ENCODE measurements around the gene MCM3AP. TPM values are rescaled to one million over a fixed set of nuclear protein-coding genes. Genes with fewer than 3 reads are reported as not detected.
"Not testable (repeated sequence)": the region's sequence is repeated elsewhere in the genome, so short reads cannot be mapped to it uniquely, and the experiment has no call there.

The MCM3AP gene
- total RNA-seq, 1 experiment from 2014 or later, result 128 TPM

DNA sequence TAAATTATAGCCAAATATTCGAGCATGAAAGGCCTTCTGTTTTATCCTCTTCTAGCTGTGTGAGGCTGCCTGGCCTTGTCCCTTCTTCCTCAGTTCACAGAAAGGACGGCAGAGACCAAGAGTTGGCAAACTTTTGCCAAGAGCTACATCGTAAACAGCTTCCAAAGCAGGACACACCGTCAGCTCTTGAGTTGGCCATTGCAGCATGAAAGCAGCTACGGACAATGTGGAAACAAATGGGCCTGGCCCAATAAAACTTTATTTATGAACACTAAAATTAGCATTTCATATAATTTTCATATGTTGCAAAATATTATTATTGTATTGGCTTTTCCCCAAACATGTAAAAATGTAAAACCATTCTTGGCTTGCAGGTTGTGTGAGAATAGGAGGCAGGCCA is 27.5 kb upstream of the MCM3AP start:
- intact Hi-C loops (cut with micrococcal nuclease), result no loop called here
- H3K4me3 Mint-ChIP-seq (ENCODE audit: unreplicated experiment), result no peak overlapping the region
- BruUV-seq (replicated peaks), result no TSS peak
- no peaks in the 10 kb centered on the region for H3K27me3 Mint-ChIP-seq (ENCODE audit: insufficient read depth, unreplicated experiment)
- DNase-seq (ENCODE audit: unreplicated experiment), result no peak
- TF ChIP-seq, protein P1, sequence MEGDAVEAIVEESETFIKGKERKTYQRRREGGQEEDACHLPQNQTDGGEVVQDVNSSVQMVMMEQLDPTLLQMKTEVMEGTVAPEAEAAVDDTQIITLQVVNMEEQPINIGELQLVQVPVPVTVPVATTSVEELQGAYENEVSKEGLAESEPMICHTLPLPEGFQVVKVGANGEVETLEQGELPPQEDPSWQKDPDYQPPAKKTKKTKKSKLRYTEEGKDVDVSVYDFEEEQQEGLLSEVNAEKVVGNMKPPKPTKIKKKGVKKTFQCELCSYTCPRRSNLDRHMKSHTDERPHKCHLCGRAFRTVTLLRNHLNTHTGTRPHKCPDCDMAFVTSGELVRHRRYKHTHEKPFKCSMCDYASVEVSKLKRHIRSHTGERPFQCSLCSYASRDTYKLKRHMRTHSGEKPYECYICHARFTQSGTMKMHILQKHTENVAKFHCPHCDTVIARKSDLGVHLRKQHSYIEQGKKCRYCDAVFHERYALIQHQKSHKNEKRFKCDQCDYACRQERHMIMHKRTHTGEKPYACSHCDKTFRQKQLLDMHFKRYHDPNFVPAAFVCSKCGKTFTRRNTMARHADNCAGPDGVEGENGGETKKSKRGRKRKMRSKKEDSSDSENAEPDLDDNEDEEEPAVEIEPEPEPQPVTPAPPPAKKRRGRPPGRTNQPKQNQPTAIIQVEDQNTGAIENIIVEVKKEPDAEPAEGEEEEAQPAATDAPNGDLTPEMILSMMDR (IDR thresholded peaks at IDR 0.05; ENCODE audit: unreplicated experiment), result no peak
- CTCF ChIA-PET, result no interaction called here
- POLR2A ChIA-PET, result interaction anchor here (0.6 to 0.7 kb wide), 2 partner anchors 8 to 10 kb away, joined by 3 to 5 read pairs; no protein-coding TSS in a partner anchor
- H3K4me1 Mint-ChIP-seq (ENCODE audit: insufficient read depth, unreplicated experiment), result no peaks in the 10 kb centered on the region
- H3K36me3 Mint-ChIP-seq (ENCODE audit: insufficient read depth, unreplicated experiment), result peaks cover 8% of the 10 kb centered on the region
- no peak overlapping the region for H3K27ac Mint-ChIP-seq (ENCODE audit: low read depth, unreplicated experiment)
- H3K9me3 Mint-ChIP-seq (ENCODE audit: unreplicated experiment), result no peaks in the 10 kb centered on the region

DNA sequence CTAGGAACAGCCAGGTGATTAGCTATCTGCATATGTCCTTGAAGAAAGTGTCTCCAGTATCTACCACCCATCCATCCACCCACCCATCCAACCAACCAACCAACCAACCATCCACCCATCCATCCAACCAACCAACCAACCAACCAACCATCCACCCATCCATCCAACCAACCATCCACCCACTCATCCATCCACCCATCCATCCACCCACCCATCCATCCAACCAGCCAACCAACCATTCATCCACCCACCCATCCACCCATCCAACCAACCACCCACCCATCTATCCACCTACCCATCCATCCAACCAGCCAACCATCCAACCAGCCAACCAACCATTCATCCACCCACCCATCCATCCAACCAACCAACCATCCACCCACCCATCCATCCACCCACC is 26.2 kb upstream of the MCM3AP start:
- Mint-ChIP-seq H3K4me1 (ENCODE audit: insufficient read depth, unreplicated experiment) (no peaks in the 10 kb centered on the region), H3K36me3 (ENCODE audit: insufficient read depth, unreplicated experiment) (peaks cover 13% of the 10 kb centered on the region), H3K27me3 (ENCODE audit: insufficient read depth, unreplicated experiment) (no peaks in the 10 kb centered on the region), H3K27ac (ENCODE audit: low read depth, unreplicated experiment) (no peak overlapping the region), H3K9me3 (ENCODE audit: unreplicated experiment) (no peaks in the 10 kb centered on the region), H3K4me3 (ENCODE audit: unreplicated experiment) (no peak overlapping the region)
- BruUV-seq (replicated peaks), result no TSS peak
- intact Hi-C loops (cut with micrococcal nuclease), result no loop called here
- TF ChIP-seq, protein P1 (IDR thresholded peaks at IDR 0.05; ENCODE audit: unreplicated experiment), result no peak
- no peak for DNase-seq (ENCODE audit: unreplicated experiment)
- ChIA-PET POLR2A (interaction anchor here (0.7 to 2.1 kb wide), 2 partner anchors 11 to 26 kb away, joined by 3 to 9 read pairs; partner anchors contain the start of gene MCM3AP), CTCF (no interaction called here)

DNA sequence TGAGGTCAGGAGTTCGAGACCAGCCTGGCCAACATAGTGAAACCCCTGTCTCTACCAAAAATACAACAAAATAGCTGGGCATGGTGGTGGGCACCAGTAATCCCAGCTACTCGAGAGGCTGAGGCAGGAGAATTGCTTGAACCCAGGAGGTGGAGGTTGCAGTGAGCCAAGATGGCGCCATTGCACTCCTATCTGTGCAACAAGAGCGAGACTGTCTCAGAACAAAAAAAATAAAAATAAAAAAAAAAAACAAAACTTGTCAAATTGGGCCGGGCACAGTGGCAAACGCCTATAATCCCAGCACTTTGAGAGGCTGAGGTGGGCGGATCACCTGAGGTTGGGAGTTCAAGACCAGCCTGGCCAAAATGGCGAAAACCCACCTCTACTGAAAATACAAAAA is 24.8 kb upstream of the MCM3AP start:
- H3K4me1 Mint-ChIP-seq (ENCODE audit: insufficient read depth, unreplicated experiment); DNase-seq (ENCODE audit: unreplicated experiment); H3K27ac Mint-ChIP-seq (ENCODE audit: low read depth, unreplicated experiment); CTCF ChIA-PET; intact Hi-C loops (cut with micrococcal nuclease); H3K4me3 Mint-ChIP-seq (ENCODE audit: unreplicated experiment); H3K27me3 Mint-ChIP-seq (ENCODE audit: insufficient read depth, unreplicated experiment); H3K9me3 Mint-ChIP-seq (ENCODE audit: unreplicated experiment); BruUV-seq (replicated peaks): not testable (repeated sequence)
- peaks cover 13% of the 10 kb centered on the region for H3K36me3 Mint-ChIP-seq (ENCODE audit: insufficient read depth, unreplicated experiment)
- POLR2A ChIA-PET, result interaction anchor here (2.1 kb wide), 1 partner anchor 12 kb away, joined by 9 read pairs; no protein-coding TSS in a partner anchor

DNA sequence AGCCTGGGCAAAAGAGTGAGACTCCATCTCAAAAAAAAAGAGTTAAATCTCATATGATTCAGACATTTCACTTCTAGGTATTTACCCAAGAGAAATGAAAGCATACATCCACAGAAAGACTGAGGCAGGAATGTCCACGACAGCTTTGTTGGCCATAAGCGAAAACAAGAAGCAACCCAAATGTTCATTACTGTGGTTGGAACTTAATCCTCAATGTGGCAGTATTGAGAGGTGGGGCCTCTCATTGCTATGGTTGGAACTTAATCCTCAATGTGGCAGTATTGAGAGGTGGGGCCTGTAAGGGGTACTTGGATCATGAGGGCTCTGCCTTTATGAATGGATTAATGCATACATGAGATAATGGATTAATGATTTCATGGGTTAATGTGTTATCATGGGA is 23.0 kb upstream of the MCM3AP start:
- intact Hi-C loops (cut with micrococcal nuclease), result no loop called here
- Mint-ChIP-seq H3K9me3 (ENCODE audit: unreplicated experiment) (no peaks in the 10 kb centered on the region), H3K36me3 (ENCODE audit: insufficient read depth, unreplicated experiment) (peaks cover 26% of the 10 kb centered on the region), H3K27me3 (ENCODE audit: insufficient read depth, unreplicated experiment) (no peaks in the 10 kb centered on the region), H3K27ac (ENCODE audit: low read depth, unreplicated experiment) (no peak overlapping the region), H3K4me3 (ENCODE audit: unreplicated experiment) (no peak overlapping the region), H3K4me1 (ENCODE audit: insufficient read depth, unreplicated experiment) (no peaks in the 10 kb centered on the region)
- CTCF ChIA-PET, result no interaction called here
- POLR2A ChIA-PET, result interaction anchor here (0.9 kb wide), 1 partner anchor 13 kb away, joined by 5 read pairs; no protein-coding TSS in a partner anchor
- no peak for DNase-seq (ENCODE audit: unreplicated experiment)
- no TSS peak for BruUV-seq (replicated peaks)
- TF ChIP-seq, protein P1 (IDR thresholded peaks at IDR 0.05; ENCODE audit: unreplicated experiment), result no peak

DNA sequence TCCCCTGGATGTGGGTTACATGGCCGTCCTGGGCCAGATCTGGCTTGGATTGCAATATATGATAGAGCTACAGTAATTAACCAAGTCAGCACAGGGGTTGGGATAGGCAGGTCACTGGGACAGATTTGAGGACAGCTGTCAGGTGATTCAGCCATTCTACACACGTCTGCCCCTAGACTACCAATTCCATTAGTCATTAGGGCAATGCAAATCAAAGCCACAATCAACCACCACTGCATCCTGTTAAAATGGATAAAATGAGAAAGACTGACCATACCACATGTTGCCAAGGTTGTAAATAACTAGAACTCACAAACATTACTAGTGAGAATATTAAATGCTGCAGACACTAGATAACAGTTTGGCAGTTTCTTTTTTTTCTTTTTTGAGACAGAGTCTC is 22.2 kb upstream of the MCM3AP start:
- no peaks in the 10 kb centered on the region for H3K27me3 Mint-ChIP-seq (ENCODE audit: insufficient read depth, unreplicated experiment)
- ChIA-PET POLR2A (no interaction called here), CTCF (no interaction called here)
- TF ChIP-seq, protein P1 (IDR thresholded peaks at IDR 0.05; ENCODE audit: unreplicated experiment), result no peak
- intact Hi-C loops (cut with micrococcal nuclease), result no loop called here
- H3K4me3 Mint-ChIP-seq (ENCODE audit: unreplicated experiment), result no peak overlapping the region
- no peak for DNase-seq (ENCODE audit: unreplicated experiment)
- no peak overlapping the region for H3K27ac Mint-ChIP-seq (ENCODE audit: low read depth, unreplicated experiment)
- H3K9me3 Mint-ChIP-seq (ENCODE audit: unreplicated experiment), result no peaks in the 10 kb centered on the region
- peaks cover 30% of the 10 kb centered on the region for H3K36me3 Mint-ChIP-seq (ENCODE audit: insufficient read depth, unreplicated experiment)
- no TSS peak for BruUV-seq (replicated peaks)
- no peaks in the 10 kb centered on the region for H3K4me1 Mint-ChIP-seq (ENCODE audit: insufficient read depth, unreplicated experiment)
